Measurements from ENCODE around the gene KCNQ1. TPM values are rescaled to one million over a fixed set of nuclear protein-coding genes. Genes with fewer than 3 reads are reported as not detected.

The KCNQ1 gene
- total RNA-seq, 1 experiment from 2014 or later = 1.0 TPM

- H3K4me3 Mint-ChIP-seq (ENCODE audit: unreplicated experiment) = no peak overlapping the region
These were observed 420.1 kb downstream of the KCNQ1 start for GRCh38 chr11:2864901-2865300.

DNA sequence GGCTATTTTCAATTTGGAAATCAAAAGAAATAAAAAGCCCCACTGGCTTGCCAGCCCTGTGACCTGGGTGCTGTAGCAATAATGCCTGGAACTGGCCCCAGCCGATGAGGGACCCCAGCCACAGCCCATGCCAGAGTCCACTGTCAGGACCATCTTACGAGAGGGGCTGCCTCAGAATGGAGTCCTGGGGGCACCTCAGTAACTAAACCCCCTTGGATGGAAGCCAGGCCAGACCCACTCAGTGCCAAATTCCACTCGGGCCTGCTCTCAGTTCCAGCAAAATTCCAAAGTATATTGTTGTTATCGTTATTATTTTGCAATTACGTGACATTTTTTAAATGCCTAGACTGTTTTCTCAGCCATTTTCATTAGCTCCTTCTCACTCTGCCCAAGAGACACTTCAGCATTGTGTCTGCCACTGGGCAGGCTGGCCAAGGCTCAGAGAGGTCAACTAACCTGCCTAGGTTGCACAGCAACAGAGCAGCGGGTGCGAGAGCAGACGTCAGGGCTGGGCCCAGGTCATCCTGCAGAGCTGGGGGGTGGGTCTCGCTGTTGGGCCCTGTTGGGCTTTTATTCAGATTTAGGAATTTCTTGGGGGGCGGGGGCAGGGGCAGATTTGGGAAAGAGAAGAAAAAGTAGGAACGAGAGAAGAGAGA, 421.2 kb downstream of the KCNQ1 start:
- Mint-ChIP-seq H3K4me1 (ENCODE audit: low read depth, unreplicated experiment) (peaks cover 14% of the 10 kb centered on the region), H3K36me3 (ENCODE audit: insufficient read depth, unreplicated experiment) (peaks cover under 1% of the 10 kb centered on the region), H3K4me3 (ENCODE audit: unreplicated experiment) (no peak overlapping the region), H3K27ac (ENCODE audit: unreplicated experiment) (no peak overlapping the region), H3K9me3 (ENCODE audit: unreplicated experiment) (no peaks in the 10 kb centered on the region), H3K27me3 (ENCODE audit: insufficient read depth, unreplicated experiment) (no peaks in the 10 kb centered on the region)
- no peaks in the 10 kb centered on the region for H3K9me3 ChIP-seq
- BruUV-seq (replicated peaks) = no TSS peak
- CTCF ChIA-PET = no interaction called here
- POLR2A ChIA-PET = interaction anchor here (0.6 kb wide), 1 partner anchor 19 kb away, joined by 3 read pairs; the partner anchor contains the start of gene CDKN1C
- no peak for TF ChIP-seq CTCF (IDR thresholded peaks at IDR 0.05; ENCODE audit: insufficient read depth in 1 of 2, low read depth in 1 of 2, low read length in 1 of 2, severe bottlenecking in 1 of 2, unreplicated experiment in 1 of 2)
- no peak for DNase-seq
- intact Hi-C loops (cut with micrococcal nuclease; ENCODE audit: unreplicated experiment) = no loop called here
- no peaks in the 10 kb centered on the region for H3K27me3 ChIP-seq (replicated peaks; ENCODE audit: control insufficient read depth, insufficient read depth, low read length)
- no peaks in the 10 kb centered on the region for H3K36me3 ChIP-seq (ENCODE audit: control insufficient read depth, insufficient read depth, low read length)
- H3K4me1 ChIP-seq = peaks cover 5% of the 10 kb centered on the region
- H3K4me3 ChIP-seq (ENCODE audit: low read depth, low read length) = no peak overlapping the region

More at GRCh38 chr11:2864901-2865300, 420.1 kb downstream of the KCNQ1 start:
- Histone ChIP-seq H3K4me3 (ENCODE audit: low read depth, low read length) (no peak overlapping the region), H3K36me3 (ENCODE audit: control insufficient read depth, insufficient read depth, low read length) (no peaks in the 10 kb centered on the region), H3K9me3 (no peaks in the 10 kb centered on the region), H3K27me3 (replicated peaks; ENCODE audit: control insufficient read depth, insufficient read depth, low read length) (no peaks in the 10 kb centered on the region), H3K4me1 (peaks cover 11% of the 10 kb centered on the region)
- no TSS peak for BruUV-seq (replicated peaks)
- no peaks in the 10 kb centered on the region for H3K9me3 Mint-ChIP-seq (ENCODE audit: unreplicated experiment)
- no peaks in the 10 kb centered on the region for H3K36me3 Mint-ChIP-seq (ENCODE audit: insufficient read depth, unreplicated experiment)
- no peak for TF ChIP-seq CTCF (IDR thresholded peaks at IDR 0.05; ENCODE audit: insufficient read depth in 1 of 2, low read depth in 1 of 2, low read length in 1 of 2, severe bottlenecking in 1 of 2, unreplicated experiment in 1 of 2)
- DNase-seq = no peak
- ChIA-PET CTCF (no interaction called here), POLR2A (no interaction called here)
- intact Hi-C loops (cut with micrococcal nuclease; ENCODE audit: unreplicated experiment) = no loop called here
- no peaks in the 10 kb centered on the region for H3K27me3 Mint-ChIP-seq (ENCODE audit: insufficient read depth, unreplicated experiment)
- H3K27ac Mint-ChIP-seq (ENCODE audit: unreplicated experiment) = no peak overlapping the region
- H3K4me1 Mint-ChIP-seq (ENCODE audit: low read depth, unreplicated experiment) = peaks cover 21% of the 10 kb centered on the region

DNA sequence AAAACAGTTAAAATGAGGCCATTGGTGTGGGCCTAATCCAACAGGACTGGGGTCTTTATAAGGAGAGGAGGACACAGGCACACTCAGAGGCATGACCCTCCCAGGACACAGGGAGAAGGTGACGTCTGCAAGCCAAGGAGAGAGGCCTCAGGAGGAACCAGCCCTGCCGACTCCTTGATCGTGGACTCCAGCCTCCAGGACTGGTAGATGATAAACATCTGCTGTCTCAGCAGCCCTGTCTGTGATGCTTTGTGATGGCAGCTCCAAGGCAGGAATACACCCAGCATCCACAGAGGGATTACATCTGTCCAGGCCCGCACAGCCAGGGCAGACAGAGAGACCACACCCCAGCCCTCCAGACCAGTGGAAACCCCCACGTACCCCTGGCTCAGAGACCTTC, 422.3 kb downstream of the KCNQ1 start:
- no peak for DNase-seq
- ChIA-PET POLR2A (no interaction called here), CTCF (no interaction called here)
- Histone ChIP-seq H3K4me1 (peaks cover 5% of the 10 kb centered on the region), H3K27me3 (replicated peaks; ENCODE audit: control insufficient read depth, insufficient read depth, low read length) (no peaks in the 10 kb centered on the region), H3K4me3 (ENCODE audit: low read depth, low read length) (no peak overlapping the region), H3K9me3 (no peaks in the 10 kb centered on the region), H3K36me3 (ENCODE audit: control insufficient read depth, insufficient read depth, low read length) (no peaks in the 10 kb centered on the region)
- Mint-ChIP-seq H3K4me3 (ENCODE audit: unreplicated experiment) (no peak overlapping the region), H3K36me3 (ENCODE audit: insufficient read depth, unreplicated experiment) (peaks cover 10% of the 10 kb centered on the region), H3K27me3 (ENCODE audit: insufficient read depth, unreplicated experiment) (no peaks in the 10 kb centered on the region), H3K4me1 (ENCODE audit: low read depth, unreplicated experiment) (peaks cover 12% of the 10 kb centered on the region), H3K27ac (ENCODE audit: unreplicated experiment) (no peak overlapping the region), H3K9me3 (ENCODE audit: unreplicated experiment) (no peaks in the 10 kb centered on the region)
- intact Hi-C loops (cut with micrococcal nuclease; ENCODE audit: unreplicated experiment) = no loop called here
- no peak for TF ChIP-seq CTCF (IDR thresholded peaks at IDR 0.05; ENCODE audit: insufficient read depth in 1 of 2, low read depth in 1 of 2, low read length in 1 of 2, severe bottlenecking in 1 of 2, unreplicated experiment in 1 of 2)
- no TSS peak for BruUV-seq (replicated peaks)

All from Caco-2 (cell line).